ENCODE results near the gene LEF1. TPM values are rescaled to one million over a fixed set of nuclear protein-coding genes. Genes with fewer than 3 reads are reported as not detected.

LEF1 gene
- total RNA-seq, 3 donors from 2014 or later, result 2.6 to 7.6 (median 7.2) TPM

GRCh38 chr4:108099838-108100237, 68.9 kb downstream of the LEF1 start:
- TF ChIP-seq POLR2AphosphoS5 (IDR thresholded peaks at IDR 0.05), result no peak
- no peak for TF ChIP-seq CTCF (IDR thresholded peaks at IDR 0.05)
- no peak for TF ChIP-seq POLR2A (IDR thresholded peaks at IDR 0.05)
- Histone ChIP-seq H3K9me3 (no peaks in the 10 kb centered on the region), H3K36me3 (no peaks in the 10 kb centered on the region), H3K4me3 (no peak overlapping the region), H3K27me3 (no peaks in the 10 kb centered on the region), H3K27ac (no peak overlapping the region), H3K4me1 (no peaks in the 10 kb centered on the region)
- no peak for DNase-seq (ENCODE audit: low spot score in 2 of 2)
- intact Hi-C loops (cut with DNase I; ENCODE audit: low total_unique reads), result no loop called here

- Histone ChIP-seq H3K36me3 (no peaks in the 10 kb centered on the region), H3K4me1 (no peaks in the 10 kb centered on the region), H3K4me3 (no peak overlapping the region), H3K27ac (no peak overlapping the region), H3K27me3 (no peaks in the 10 kb centered on the region), H3K9me3 (no peaks in the 10 kb centered on the region)
- no peak for DNase-seq (ENCODE audit: low spot score in 2 of 2)
- intact Hi-C loops (cut with DNase I; ENCODE audit: low total_unique reads), result no loop called here
- TF ChIP-seq POLR2A (IDR thresholded peaks at IDR 0.05), result no peak
- TF ChIP-seq CTCF (IDR thresholded peaks at IDR 0.05), result no peak
- no peak for TF ChIP-seq POLR2AphosphoS5 (IDR thresholded peaks at IDR 0.05)
These were observed 70.7 kb downstream of the LEF1 start for GRCh38 chr4:108097990-108098553.

GRCh38 chr4:108094923-108095482, 73.7 kb downstream of the LEF1 start:
- intact Hi-C loops (cut with DNase I; ENCODE audit: low total_unique reads), result no loop called here
- no peak for DNase-seq (ENCODE audit: low spot score in 2 of 2)

DNA sequence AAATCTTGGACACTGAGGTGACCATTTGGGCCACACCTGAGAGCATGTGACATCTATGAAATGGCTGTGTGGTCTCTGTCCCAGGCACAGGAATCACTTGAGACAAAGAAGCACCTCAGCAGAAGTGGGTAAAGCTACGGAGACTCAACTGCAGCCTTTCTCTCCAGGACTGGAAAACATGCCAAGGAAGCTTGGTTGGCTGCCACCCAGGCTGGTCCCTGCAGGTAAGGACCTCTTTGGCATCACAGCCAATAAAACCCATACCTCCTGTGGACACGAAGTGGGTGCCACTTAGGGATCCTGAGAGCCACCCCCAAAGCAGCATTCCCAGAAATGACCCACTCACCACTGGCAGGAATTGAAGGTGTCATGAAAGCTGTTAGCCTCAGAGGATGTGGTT, 74.6 kb downstream of the LEF1 start:
- Histone ChIP-seq H3K36me3 (no peaks in the 10 kb centered on the region), H3K4me1 (no peaks in the 10 kb centered on the region), H3K4me3 (no peak overlapping the region), H3K27ac (no peak overlapping the region), H3K9me3 (no peaks in the 10 kb centered on the region), H3K27me3 (no peaks in the 10 kb centered on the region)
- TF ChIP-seq POLR2AphosphoS5 (IDR thresholded peaks at IDR 0.05) (no peak), POLR2A (IDR thresholded peaks at IDR 0.05) (no peak), CTCF (IDR thresholded peaks at IDR 0.05) (no peak)
- no peak for DNase-seq (ENCODE audit: low spot score in 2 of 2)
- intact Hi-C loops (cut with DNase I; ENCODE audit: low total_unique reads), result no loop called here

More at GRCh38 chr4:108094923-108095482, 73.7 kb downstream of the LEF1 start:
- no peak overlapping the region for H3K27ac ChIP-seq
- H3K4me1 ChIP-seq, result no peaks in the 10 kb centered on the region
- no peaks in the 10 kb centered on the region for H3K9me3 ChIP-seq
- H3K36me3 ChIP-seq, result no peaks in the 10 kb centered on the region
- no peak overlapping the region for H3K4me3 ChIP-seq
- TF ChIP-seq POLR2AphosphoS5 (IDR thresholded peaks at IDR 0.05), result no peak
- TF ChIP-seq CTCF (IDR thresholded peaks at IDR 0.05), result no peak
- TF ChIP-seq POLR2A (IDR thresholded peaks at IDR 0.05), result no peak
- no peaks in the 10 kb centered on the region for H3K27me3 ChIP-seq

- Histone ChIP-seq H3K9me3 (no peaks in the 10 kb centered on the region), H3K36me3 (no peaks in the 10 kb centered on the region), H3K4me3 (no peak overlapping the region), H3K27ac (no peak overlapping the region), H3K4me1 (no peaks in the 10 kb centered on the region), H3K27me3 (no peaks in the 10 kb centered on the region)
- DNase-seq (ENCODE audit: low spot score in 2 of 2), result no peak
- intact Hi-C loops (cut with DNase I; ENCODE audit: low total_unique reads), result no loop called here
- TF ChIP-seq POLR2A (IDR thresholded peaks at IDR 0.05) (no peak), POLR2AphosphoS5 (IDR thresholded peaks at IDR 0.05) (no peak), CTCF (IDR thresholded peaks at IDR 0.05) (no peak)
These were observed 76.4 kb downstream of the LEF1 start for GRCh38 chr4:108092288-108092687.
